Activated T-cell treated with anti-CD3 and anti-CD28 coated beads, Interleukin-2, amount 50 U/mL, for 24 hours (primary cell): ENCODE results near the gene RAB5IF.

Experiments used
- DNase-seq: peaks from one replicate; pipeline ENCODE4 v3.0.0-alpha.2; 2020
- H3K27ac Mint-ChIP-seq: 2 replicates; pipeline ENCODE4 v1.8.0; 2020; ENCODE audit warnings: mild to moderate bottlenecking, mixed read lengths
- H3K27me3 Mint-ChIP-seq: 2 replicates; pipeline ENCODE4 v1.8.0; 2020; ENCODE audit warnings: mixed read lengths
- H3K36me3 Mint-ChIP-seq: 2 replicates; pipeline ENCODE4 v1.8.0; 2020; ENCODE audit warnings: low read depth, mixed read lengths
- H3K4me1 Mint-ChIP-seq: 2 replicates; pipeline ENCODE4 v1.8.0; 2020; ENCODE audit warnings: low read depth, mixed read lengths
- H3K4me3 Mint-ChIP-seq: 2 replicates; pipeline ENCODE4 v1.8.0; 2020; ENCODE audit warnings: mild to moderate bottlenecking, moderate library complexity, mixed read lengths
- H3K9me3 Mint-ChIP-seq: 2 replicates; pipeline ENCODE4 v1.8.0; 2020; ENCODE audit warnings: mixed read lengths

Gene RAB5IF

DNA sequence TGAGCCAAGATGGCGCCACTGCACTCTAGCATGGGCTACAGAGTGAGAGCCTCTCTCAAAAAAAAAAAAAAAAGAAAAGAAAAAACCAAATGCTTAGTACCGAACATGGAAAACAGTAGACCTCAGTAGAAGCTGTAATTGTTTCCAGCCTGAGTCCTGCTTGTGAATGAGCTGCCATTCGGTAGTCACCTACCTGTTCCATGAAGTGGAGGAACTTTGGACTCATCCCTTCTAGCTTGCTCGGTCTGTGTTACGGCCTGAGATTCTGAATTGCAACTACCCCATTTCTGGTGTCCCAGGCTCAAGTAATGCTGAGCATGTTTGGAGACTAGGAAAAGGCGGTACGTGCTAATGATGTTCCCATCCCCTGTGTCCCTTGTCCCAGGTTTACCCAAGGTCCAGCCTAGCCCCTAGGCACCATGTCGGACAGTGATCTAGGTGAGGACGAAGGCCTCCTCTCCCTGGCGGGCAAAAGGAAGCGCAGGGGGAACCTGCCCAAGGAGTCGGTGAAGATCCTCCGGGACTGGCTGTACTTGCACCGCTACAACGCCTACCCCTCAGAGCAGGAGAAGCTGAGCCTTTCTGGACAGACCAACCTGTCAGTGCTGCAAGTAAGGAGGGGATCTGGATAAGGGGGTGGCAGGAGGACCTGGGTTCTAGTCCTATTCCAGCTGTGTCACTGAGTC is 27.1 kb upstream of the RAB5IF start:
- no peak for DNase-seq
- Mint-ChIP-seq H3K4me1 (peaks cover 48% of the 10 kb centered on the region), H3K9me3 (no peaks in the 10 kb centered on the region), H3K27me3 (no peaks in the 10 kb centered on the region), H3K4me3 (no peak overlapping the region), H3K36me3 (peaks cover 82% of the 10 kb centered on the region), H3K27ac (peak overlapping the region; percentile 40)

DNA sequence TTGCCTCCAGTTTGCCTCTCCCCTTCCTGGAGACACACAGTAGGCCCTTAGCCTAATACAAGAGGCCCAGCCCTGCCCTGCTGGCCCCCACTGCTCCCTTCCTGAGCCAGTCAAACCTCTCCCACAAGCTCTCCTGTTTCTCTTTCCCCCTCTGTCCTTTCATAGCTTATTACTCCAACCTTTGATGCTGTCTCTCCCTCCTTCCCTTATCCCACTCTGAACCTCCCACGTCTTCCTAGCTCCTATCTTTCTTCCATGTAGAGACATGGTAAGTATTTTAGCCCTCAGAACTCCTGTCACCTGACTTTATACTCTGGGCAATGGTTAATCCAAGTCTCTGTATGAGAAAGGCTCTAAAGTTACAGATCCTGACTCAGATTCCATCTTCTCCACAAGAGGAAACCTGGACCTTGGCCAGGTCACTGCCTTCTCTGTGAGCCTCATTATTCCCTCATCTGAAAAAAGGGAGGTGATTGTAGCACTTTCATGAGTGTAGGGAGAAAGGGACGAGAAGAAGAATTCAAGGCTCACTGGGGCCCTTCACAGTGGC is 25.5 kb upstream of the RAB5IF start:
- peak overlapping the region; percentile 70 for H3K27ac Mint-ChIP-seq
- H3K9me3 Mint-ChIP-seq, result no peaks in the 10 kb centered on the region
- H3K4me3 Mint-ChIP-seq, result no peak overlapping the region
- H3K4me1 Mint-ChIP-seq, result peaks cover 45% of the 10 kb centered on the region
- H3K27me3 Mint-ChIP-seq, result no peaks in the 10 kb centered on the region
- H3K36me3 Mint-ChIP-seq, result peaks cover 87% of the 10 kb centered on the region
- no peak for DNase-seq

DNA sequence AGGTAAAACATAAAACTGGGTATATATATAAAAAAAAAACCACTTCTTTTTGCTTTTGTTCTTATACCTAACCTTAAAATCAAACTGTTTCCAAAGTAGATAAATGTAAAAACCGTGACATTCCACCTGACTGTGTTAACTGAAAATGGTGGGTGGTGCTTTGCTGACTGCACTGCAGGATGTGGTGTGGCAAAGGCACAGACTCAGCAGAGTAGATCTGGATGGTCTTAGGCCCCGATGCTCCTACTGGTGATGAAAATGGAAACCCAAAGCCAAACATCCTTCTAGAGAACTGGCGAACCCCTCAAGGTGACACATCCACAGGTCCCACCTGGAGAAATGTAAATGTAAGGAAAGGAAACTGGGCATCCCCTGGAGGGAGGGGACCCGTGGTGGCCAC is 23.3 kb upstream of the RAB5IF start:
- Mint-ChIP-seq H3K27me3 (no peaks in the 10 kb centered on the region), H3K4me1 (peaks cover 40% of the 10 kb centered on the region), H3K4me3 (no peak overlapping the region), H3K36me3 (peaks cover 91% of the 10 kb centered on the region), H3K27ac (peak overlapping the region; percentile 85), H3K9me3 (no peaks in the 10 kb centered on the region)
- no peak for DNase-seq

DNA sequence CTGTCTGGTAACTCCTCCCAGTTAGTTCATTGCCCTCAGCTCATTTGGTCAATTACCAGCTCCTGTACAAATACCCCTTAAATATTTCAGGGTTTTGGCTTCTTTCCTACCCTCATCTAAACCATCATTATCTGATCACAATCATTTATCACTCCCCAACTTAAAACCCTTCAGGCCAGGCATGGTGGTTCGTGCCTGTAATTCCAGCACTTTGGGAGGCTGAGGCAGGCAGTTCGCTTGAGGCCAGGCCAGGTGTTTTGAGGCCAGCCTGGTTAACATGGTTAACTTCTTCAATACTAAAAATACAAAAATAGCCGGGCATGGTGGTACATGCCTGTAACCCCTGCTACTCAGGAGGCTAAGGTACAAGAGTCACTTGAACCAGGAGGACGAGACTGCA is 22.8 kb upstream of the RAB5IF start:
- H3K4me1 Mint-ChIP-seq, result peaks cover 45% of the 10 kb centered on the region
- no peak overlapping the region for H3K4me3 Mint-ChIP-seq

DNA sequence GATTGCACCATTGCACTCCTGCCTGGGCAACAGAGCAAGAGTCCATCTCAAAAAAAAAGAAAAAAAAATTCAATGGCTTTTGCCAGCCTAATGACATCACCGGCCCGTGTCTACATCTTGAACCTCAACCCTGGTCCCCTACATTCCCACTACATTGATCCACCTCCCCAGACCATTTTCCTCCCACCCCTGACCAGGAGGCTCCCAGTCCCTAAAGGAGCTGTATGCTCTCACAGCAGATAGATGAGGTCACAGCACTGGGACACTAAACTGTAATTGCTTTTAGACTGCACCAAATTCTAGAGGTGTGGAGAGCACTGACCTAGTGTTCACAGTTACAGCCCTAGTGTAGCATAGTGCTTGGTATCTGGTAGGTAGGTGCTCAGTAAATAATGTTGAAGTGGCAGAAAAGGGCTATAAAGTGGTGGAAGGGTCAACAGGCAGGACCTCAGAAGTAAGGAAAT is 21.5 kb upstream of the RAB5IF start:
- Mint-ChIP-seq H3K36me3 (peaks cover 89% of the 10 kb centered on the region), H3K27ac (peak overlapping the region; percentile 24), H3K4me1 (peaks cover 43% of the 10 kb centered on the region), H3K9me3 (no peaks in the 10 kb centered on the region), H3K27me3 (no peaks in the 10 kb centered on the region), H3K4me3 (no peak overlapping the region)
- DNase-seq, result no peak

More for the DNA sequence above, 22.8 kb upstream of the RAB5IF start:
- no peaks in the 10 kb centered on the region for H3K27me3 Mint-ChIP-seq
- peak overlapping the region; percentile 85 for H3K27ac Mint-ChIP-seq
- DNase-seq, result no peak
- peaks cover 91% of the 10 kb centered on the region for H3K36me3 Mint-ChIP-seq
- H3K9me3 Mint-ChIP-seq, result no peaks in the 10 kb centered on the region

DNA sequence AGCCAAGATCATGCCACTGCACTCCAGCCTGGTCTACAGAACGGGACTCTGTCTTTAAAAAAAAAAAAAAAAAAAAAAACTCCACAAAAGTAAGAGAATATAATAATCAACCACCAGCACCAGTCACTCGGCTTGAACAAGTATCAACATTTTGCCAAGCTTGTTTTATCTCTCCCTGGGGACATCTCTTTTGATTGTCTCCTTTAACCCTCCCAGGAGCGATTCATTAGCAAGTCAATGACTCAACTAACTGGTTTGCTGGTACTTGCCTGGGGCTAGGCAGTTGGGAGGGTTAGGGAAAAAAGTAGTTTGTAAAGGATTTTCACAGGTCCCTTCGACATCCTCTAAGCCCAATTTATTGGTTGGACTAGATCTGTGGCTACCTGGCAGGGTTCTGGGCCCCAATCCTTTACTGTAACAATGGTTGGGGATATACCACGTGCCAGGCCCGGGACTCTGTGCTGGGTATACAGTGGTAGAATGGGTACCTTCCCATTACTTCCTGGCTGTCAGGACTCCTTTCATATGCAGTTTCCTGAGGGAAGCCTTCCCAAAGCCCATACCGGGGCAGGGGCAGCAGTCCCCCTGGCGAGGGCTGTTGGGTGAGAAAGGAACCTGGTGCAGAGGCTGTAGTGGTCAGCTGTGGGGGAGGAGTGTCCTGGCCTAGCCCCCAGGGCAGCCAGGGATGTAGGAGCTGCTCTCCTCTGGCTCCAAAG is 20.0 kb upstream of the RAB5IF start:
- H3K4me3 Mint-ChIP-seq, result no peak overlapping the region
- no peak for DNase-seq
- H3K27me3 Mint-ChIP-seq, result no peaks in the 10 kb centered on the region
- peaks cover 41% of the 10 kb centered on the region for H3K4me1 Mint-ChIP-seq
- peak overlapping the region; percentile 71 for H3K27ac Mint-ChIP-seq
- no peaks in the 10 kb centered on the region for H3K9me3 Mint-ChIP-seq
- peaks cover 89% of the 10 kb centered on the region for H3K36me3 Mint-ChIP-seq

DNA sequence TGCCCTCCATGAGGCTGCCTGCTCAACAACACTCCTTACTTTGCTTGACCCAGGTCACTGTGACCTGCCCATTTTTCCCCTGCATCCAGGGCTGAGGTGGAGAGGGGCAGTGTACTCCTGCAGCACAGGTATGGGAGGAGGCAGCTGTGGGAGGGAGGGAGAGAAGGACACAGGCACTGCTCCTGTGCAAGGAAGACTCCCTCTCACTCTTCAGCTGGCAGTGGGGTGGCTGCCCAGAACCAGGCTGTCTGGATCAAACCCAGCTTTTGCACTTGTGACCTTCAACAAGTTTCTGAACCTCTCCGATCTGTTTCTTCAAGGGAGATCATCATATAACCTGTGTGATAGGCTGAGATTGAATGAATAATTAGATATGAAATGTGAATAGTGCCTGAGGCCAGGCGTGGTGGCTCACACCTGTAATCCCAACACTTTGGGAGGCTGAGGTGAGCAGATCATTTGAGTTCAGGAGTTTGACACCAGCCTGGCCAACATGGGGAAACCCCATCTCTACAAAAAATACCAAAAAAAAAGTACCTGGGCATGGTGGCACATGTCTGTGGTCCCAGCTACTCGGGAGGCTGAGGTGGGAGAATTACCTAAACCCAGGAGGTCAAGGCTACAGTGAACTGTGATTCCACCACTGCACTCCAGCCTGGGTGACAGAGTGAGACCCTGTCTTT is 18.1 kb upstream of the RAB5IF start:
- peaks cover 49% of the 10 kb centered on the region for H3K4me1 Mint-ChIP-seq
- peaks cover 93% of the 10 kb centered on the region for H3K36me3 Mint-ChIP-seq
- H3K27ac Mint-ChIP-seq, result peak overlapping the region; percentile 33
- H3K9me3 Mint-ChIP-seq, result no peaks in the 10 kb centered on the region
- DNase-seq, result no peak
- no peaks in the 10 kb centered on the region for H3K27me3 Mint-ChIP-seq
- no peak overlapping the region for H3K4me3 Mint-ChIP-seq

DNA sequence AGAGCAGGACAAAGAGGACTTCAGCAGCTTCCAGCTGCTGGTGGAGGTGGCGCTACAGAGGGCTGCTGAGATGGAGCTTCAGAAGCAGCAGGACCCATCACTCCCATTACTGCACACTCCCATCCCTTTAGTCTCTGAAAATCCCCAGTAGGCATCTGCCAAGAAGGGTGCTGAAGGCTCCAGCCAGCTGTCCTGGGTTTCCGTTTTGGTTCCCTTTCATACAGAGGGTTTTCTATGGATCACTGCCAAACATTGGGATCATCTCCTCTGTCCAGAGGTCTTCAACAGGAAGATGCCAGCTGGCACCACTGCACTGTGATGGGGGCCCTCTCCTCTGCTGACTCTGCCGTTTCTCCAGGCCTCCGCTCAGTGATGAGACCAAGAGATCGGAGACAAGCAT is 14.3 kb upstream of the RAB5IF start:
- Mint-ChIP-seq H3K27ac (peak overlapping the region; percentile 89), H3K9me3 (no peaks in the 10 kb centered on the region), H3K36me3 (peaks cover 91% of the 10 kb centered on the region), H3K4me1 (peaks cover 78% of the 10 kb centered on the region), H3K27me3 (no peaks in the 10 kb centered on the region), H3K4me3 (no peak overlapping the region)
- DNase-seq, result no peak

DNA sequence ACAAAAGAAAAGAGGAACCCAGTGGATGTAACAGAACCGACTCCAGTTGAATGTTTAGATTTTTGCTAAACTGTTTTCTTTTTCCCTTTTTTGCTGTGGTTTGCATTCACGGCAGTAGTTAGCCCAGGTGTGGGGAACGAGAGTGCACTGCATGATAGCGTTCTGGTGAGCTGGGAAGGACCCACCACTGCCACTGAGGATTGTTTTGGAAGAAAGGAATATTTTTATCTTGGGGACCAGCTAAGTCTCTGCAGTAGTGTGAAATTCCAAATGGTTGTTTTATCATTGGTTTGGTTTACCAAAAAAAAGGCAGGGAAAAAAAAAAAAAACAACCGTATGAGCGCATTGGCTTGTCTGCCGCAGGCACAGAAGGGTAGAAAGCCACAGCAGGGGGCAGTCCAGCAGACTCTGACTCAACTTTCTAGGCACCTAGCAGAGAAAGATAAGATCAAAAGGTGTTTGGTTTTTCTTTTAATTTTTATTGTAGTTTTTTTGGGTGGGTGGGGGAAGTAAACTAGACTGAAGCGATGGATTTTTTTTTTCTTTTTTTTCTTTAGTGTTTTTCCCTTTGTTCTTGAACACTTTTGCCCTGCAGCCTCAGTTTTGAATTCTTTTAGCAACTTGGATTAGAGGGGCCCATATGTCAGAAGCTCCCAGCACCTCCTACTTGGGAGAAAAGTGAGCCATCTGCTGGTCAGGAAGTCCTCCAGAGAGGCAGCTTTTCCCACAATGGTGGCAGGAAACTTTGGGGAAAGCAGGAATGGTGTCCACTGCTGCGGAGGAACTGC is 13.5 kb upstream of the RAB5IF start:
- peak; percentile 53 for DNase-seq
- H3K4me3 Mint-ChIP-seq, result peak overlapping the region; percentile 45
- peaks cover 83% of the 10 kb centered on the region for H3K36me3 Mint-ChIP-seq

DNA sequence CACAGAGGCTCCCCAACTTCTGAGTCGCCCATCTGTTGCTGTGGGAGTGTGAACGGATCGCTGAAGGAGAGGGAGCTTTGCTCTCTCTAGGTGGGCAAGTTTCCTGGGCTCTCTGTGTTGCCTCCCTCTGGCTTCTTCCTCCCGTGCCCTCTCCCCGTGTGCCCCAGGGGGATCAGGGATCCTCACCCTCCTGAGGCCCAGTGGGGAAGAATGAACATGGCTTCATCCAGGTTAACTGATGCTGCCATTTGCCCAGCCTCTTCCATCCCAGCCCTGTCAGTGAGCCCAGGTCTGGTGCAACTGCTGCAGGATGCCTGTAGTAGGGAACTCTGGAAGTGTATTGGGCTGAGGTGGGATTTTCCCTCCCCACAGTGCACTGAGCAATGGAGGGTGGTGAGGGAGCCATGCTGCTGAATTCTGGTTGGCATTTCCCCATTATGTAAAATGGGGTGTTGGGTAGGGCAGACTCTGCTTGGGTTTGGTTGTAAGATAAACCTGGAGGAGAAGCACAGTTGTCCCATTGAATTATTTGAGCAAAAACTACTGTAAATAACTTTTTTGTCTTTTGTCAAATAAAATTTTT is 12.1 kb upstream of the RAB5IF start:
- Mint-ChIP-seq H3K4me3 (no peak overlapping the region), H3K27ac (peak overlapping the region; percentile 89), H3K36me3 (peaks cover 81% of the 10 kb centered on the region), H3K4me1 (peaks cover 63% of the 10 kb centered on the region), H3K27me3 (no peaks in the 10 kb centered on the region), H3K9me3 (no peaks in the 10 kb centered on the region)
- no peak for DNase-seq

More for the DNA sequence above, 13.5 kb upstream of the RAB5IF start:
- H3K27me3 Mint-ChIP-seq, result no peaks in the 10 kb centered on the region
- H3K9me3 Mint-ChIP-seq, result no peaks in the 10 kb centered on the region
- peak overlapping the region; percentile 89 for H3K27ac Mint-ChIP-seq
- H3K4me1 Mint-ChIP-seq, result peaks cover 73% of the 10 kb centered on the region

DNA sequence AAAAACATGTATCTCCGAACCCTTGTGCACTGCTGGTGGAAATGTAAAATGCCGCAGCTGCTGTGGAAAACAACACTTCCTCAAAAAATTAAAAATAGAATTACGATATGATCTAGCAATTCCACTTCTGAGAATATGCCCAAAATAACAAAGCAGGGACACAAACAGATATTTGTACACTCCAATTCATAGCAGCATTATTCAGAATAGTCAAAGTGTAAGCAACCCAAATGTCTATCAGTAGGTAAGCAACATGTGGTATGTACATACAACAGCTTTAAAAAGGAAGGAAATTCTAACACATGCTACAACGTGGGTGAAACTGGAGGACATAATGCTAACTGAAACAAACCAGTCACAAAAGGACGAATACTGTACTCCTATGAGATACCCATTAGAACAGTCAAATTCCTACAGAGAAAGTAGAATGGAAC is 5.7 kb upstream of the RAB5IF start:
- Mint-ChIP-seq H3K9me3 (no peaks in the 10 kb centered on the region), H3K36me3 (peaks cover 21% of the 10 kb centered on the region), H3K27me3 (no peaks in the 10 kb centered on the region), H3K4me3 (no peak overlapping the region), H3K4me1 (peaks cover 22% of the 10 kb centered on the region), H3K27ac (peak overlapping the region; percentile 16)
- DNase-seq, result no peak

DNA sequence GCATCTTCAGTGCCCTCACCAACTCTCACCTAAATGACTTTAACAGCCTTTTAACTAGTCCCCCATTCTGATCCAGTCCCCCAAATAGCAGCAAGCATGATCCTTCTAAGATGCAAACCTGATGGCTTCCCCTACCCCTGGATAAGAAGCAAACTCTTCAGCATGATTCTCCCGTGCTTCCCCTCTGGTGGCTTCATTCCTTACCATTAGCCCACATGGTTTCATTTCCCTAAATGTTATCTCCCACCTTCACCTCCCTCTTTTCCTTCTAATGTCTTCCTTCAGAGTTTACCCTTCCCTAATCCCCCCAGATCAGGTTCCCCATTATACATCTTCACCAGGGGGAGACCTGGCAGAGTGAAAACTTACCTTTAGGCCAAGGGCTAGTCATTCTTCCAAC is 4.0 kb upstream of the RAB5IF start:
- H3K36me3 Mint-ChIP-seq, result peaks cover 20% of the 10 kb centered on the region
- H3K27me3 Mint-ChIP-seq, result no peaks in the 10 kb centered on the region
- DNase-seq, result no peak
- no peaks in the 10 kb centered on the region for H3K9me3 Mint-ChIP-seq
- H3K4me1 Mint-ChIP-seq, result peaks cover 14% of the 10 kb centered on the region
- no peak overlapping the region for H3K4me3 Mint-ChIP-seq
- no peak overlapping the region for H3K27ac Mint-ChIP-seq

DNA sequence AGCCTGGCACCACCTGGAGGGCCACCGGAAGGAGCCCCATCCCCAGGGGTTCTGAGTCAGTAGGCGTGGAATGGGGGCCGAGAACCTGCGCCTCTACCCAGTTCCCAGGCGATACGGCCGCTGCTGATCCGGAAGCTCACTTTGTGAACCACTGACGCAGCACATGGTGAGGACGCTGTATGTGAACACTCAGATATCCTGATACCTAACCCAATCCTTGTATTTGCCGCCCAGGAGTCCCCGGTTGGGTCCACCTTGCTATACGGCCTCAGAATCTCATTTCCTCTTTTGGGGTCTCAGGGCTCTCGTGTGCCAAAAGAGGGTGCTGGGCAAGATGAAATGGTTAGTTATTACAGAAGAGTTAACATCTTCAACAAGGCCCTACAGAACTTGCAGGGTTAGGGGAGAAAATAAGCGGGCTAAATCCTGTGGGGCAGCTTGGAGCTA is 604 bp upstream of the RAB5IF start:
- H3K9me3 Mint-ChIP-seq, result no peaks in the 10 kb centered on the region
- H3K4me3 Mint-ChIP-seq, result peak overlapping the region; percentile 98
- peaks cover 29% of the 10 kb centered on the region for H3K4me1 Mint-ChIP-seq
- H3K27me3 Mint-ChIP-seq, result no peaks in the 10 kb centered on the region
- peak overlapping the region; percentile 96 for H3K27ac Mint-ChIP-seq
- DNase-seq, result no peak
- peaks cover 41% of the 10 kb centered on the region for H3K36me3 Mint-ChIP-seq
